Loucy (cell line): ENCODE results near the gene BCO2.

Experiments used
- H2AFZ ChIP-seq: fragments of 200-600 bp; sonication (generic); 2 replicates; pipeline ENCODE4 v1.6.0; 2016; ENCODE audit warnings: antibody characterized with exemption, mild to moderate bottlenecking, low read length, moderate library complexity
- H3F3A ChIP-seq: fragments of 200-600 bp; 2 replicates; pipeline ENCODE4 v1.6.0; 2016; ENCODE audit warnings: antibody characterized with exemption, low read depth, mild to moderate bottlenecking
- H3K27me3 ChIP-seq: fragments of 200-600 bp; sonication (generic); 2 replicates; pipeline ENCODE4 v1.6.1; 2014; ENCODE audit warnings: low read length, mild to moderate bottlenecking; ENCODE audit not compliant: insufficient read depth, poor library complexity, severe bottlenecking
- H3K36me3 ChIP-seq: fragments of 200-600 bp; sonication (generic); 2 replicates; pipeline ENCODE4 v1.6.1; 2016; ENCODE audit warnings: low read length; ENCODE audit not compliant: insufficient read depth
- H3K4me1 ChIP-seq: fragments of 200-600 bp; sonication (generic); 2 replicates; pipeline ENCODE4 v1.5.1; 2014; ENCODE audit warnings: low read length, mild to moderate bottlenecking; ENCODE audit not compliant: insufficient read depth, poor library complexity, severe bottlenecking
- H3K4me2 ChIP-seq: fragments of 200-600 bp; sonication (generic); 2 replicates; pipeline ENCODE4 v1.6.0; 2014; ENCODE audit warnings: antibody characterized with exemption, low read length, low read depth, mild to moderate bottlenecking; ENCODE audit not compliant: poor library complexity, severe bottlenecking
- H3K4me3 ChIP-seq: fragments of 200-600 bp; sonication (generic); 2 replicates; pipeline ENCODE4 v1.5.1; 2014; ENCODE audit warnings: low read length, mild to moderate bottlenecking, mixed read lengths; ENCODE audit not compliant: poor library complexity, severe bottlenecking
- H3K79me2 ChIP-seq: fragments of 200-600 bp; sonication (generic); 2 replicates; pipeline ENCODE4 v1.6.1; 2014; ENCODE audit warnings: low read length; ENCODE audit not compliant: insufficient read depth
- H3K9ac ChIP-seq: fragments of 200-600 bp; sonication (generic); 2 replicates; pipeline ENCODE4 v1.6.0; 2014; ENCODE audit warnings: mild to moderate bottlenecking, low read depth, low read length, moderate library complexity; ENCODE audit not compliant: poor library complexity, severe bottlenecking
- H3K9me2 ChIP-seq: fragments of 200-600 bp; sonication (generic); replicated peaks from 2 replicates; pipeline ENCODE4 v1.6.1; 2016; ENCODE audit warnings: low read depth, low read length, mixed read lengths
- H3K9me3 ChIP-seq: fragments of 200-600 bp; sonication (generic); 2 replicates; pipeline ENCODE4 v1.6.1; 2014; ENCODE audit warnings: mild to moderate bottlenecking, antibody characterized with exemption, low read length, low read depth; ENCODE audit not compliant: insufficient read depth
- H4K20me1 ChIP-seq: fragments of 200-600 bp; sonication (generic); 2 replicates; pipeline ENCODE4 v1.6.0; 2014; ENCODE audit warnings: antibody characterized with exemption, low read length, mild to moderate bottlenecking; ENCODE audit not compliant: insufficient read depth, poor library complexity, severe bottlenecking
- EZH2phosphoT487 ChIP-seq: fragments of 200-600 bp; IDR thresholded peaks from 2 replicates; pipeline ENCODE4 v1.6.1; 2018; ENCODE audit warnings: antibody characterized with exemption, mild to moderate bottlenecking, moderate library complexity, borderline replicate concordance
- TF ChIP-seq, protein P1 (sequence below): fragments of 200-600 bp; sonication (generic); conservative IDR thresholded peaks from 2 replicates; pipeline ENCODE4 v1.5.1; 2014; ENCODE audit warnings: mild to moderate bottlenecking, antibody characterized with exemption, low read length

Gene BCO2

DNA sequence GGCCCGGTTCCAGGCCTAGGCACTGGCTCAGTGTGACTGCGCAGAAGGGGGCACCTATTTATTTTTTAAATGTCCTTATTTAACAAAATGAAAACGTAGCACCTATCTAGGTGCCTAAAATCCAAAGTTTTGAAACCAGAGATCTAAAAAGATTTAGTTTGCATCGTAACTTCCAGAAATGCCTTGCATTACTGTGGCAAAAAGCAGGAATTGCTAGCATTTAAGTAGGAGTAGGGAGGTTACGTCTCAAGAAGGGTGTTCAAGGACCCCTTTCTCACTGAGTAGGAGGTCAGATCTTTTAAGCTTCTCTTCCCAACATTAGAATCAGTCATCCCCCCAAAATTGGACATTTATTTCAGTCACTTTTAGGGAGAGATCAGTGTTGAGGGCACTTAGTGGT lies 93.1 kb downstream of the BCO2 start:
- H3K9ac ChIP-seq: no peak overlapping the region
- no peaks in the 10 kb centered on the region for H3K9me2 ChIP-seq
- H2AFZ ChIP-seq: no peak overlapping the region
- H3K4me2 ChIP-seq: no peak overlapping the region
- no peaks in the 10 kb centered on the region for H4K20me1 ChIP-seq
- TF ChIP-seq EZH2phosphoT487: no peak
- TF ChIP-seq, protein P1, sequence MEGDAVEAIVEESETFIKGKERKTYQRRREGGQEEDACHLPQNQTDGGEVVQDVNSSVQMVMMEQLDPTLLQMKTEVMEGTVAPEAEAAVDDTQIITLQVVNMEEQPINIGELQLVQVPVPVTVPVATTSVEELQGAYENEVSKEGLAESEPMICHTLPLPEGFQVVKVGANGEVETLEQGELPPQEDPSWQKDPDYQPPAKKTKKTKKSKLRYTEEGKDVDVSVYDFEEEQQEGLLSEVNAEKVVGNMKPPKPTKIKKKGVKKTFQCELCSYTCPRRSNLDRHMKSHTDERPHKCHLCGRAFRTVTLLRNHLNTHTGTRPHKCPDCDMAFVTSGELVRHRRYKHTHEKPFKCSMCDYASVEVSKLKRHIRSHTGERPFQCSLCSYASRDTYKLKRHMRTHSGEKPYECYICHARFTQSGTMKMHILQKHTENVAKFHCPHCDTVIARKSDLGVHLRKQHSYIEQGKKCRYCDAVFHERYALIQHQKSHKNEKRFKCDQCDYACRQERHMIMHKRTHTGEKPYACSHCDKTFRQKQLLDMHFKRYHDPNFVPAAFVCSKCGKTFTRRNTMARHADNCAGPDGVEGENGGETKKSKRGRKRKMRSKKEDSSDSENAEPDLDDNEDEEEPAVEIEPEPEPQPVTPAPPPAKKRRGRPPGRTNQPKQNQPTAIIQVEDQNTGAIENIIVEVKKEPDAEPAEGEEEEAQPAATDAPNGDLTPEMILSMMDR: no peak
- H3K9me3 ChIP-seq: no peaks in the 10 kb centered on the region
- H3F3A ChIP-seq: no peaks in the 10 kb centered on the region
- no peaks in the 10 kb centered on the region for H3K4me1 ChIP-seq
- H3K36me3 ChIP-seq: no peaks in the 10 kb centered on the region
- no peaks in the 10 kb centered on the region for H3K27me3 ChIP-seq
- H3K79me2 ChIP-seq: no peaks in the 10 kb centered on the region
- H3K4me3 ChIP-seq: no peak overlapping the region
